ENCODE data around the gene PPIB. TPM values are rescaled to one million over a fixed set of nuclear protein-coding genes. Genes with fewer than 3 reads are reported as not detected.

PPIB gene
- total RNA-seq, 1 experiment from 2014 or later = 1,104 TPM

- DNase-seq (ENCODE audit: low spot score) = no peak
Observed at GRCh38 chr15:64158363-64159134, 4.3 kb downstream of the PPIB start.

GRCh38 chr15:64157599-64158125, 5.2 kb downstream of the PPIB start:
- DNase-seq (ENCODE audit: low spot score) = no peak

GRCh38 chr15:64156652-64157331, 6.0 kb downstream of the PPIB start:
- DNase-seq (ENCODE audit: low spot score) = no peak

GRCh38 chr15:64155802-64156651, 6.8 kb downstream of the PPIB start:
- DNase-seq (ENCODE audit: low spot score) = no peak

- DNase-seq (ENCODE audit: low spot score) = peak; percentile 77
Observed at GRCh38 chr15:64153480-64154367, 9.1 kb downstream of the PPIB start.

GRCh38 chr15:64152507-64153387, 10.1 kb downstream of the PPIB start:
- no peak for DNase-seq (ENCODE audit: low spot score)

- no peak for DNase-seq (ENCODE audit: low spot score)
Observed at GRCh38 chr15:64151727-64152506, 10.9 kb downstream of the PPIB start, which contains the start of gene SNX22. Gene SNX22, plus strand, starts transcription at chr15:64151731. Its CDS starts 45 bp downstream, at chr15:64151776.

- no peak for DNase-seq (ENCODE audit: low spot score)
Observed at GRCh38 chr15:64149893-64150578, 12.8 kb downstream of the PPIB start.

GRCh38 chr15:64149424-64149823, 13.4 kb downstream of the PPIB start:
- DNase-seq (ENCODE audit: low spot score) = no peak

- DNase-seq (ENCODE audit: low spot score) = no peak
Observed at GRCh38 chr15:64148581-64148980, 14.2 kb downstream of the PPIB start.

GRCh38 chr15:64148168-64148567, 14.7 kb downstream of the PPIB start:
- no peak for DNase-seq (ENCODE audit: low spot score)

GRCh38 chr15:64146885-64147681, 15.7 kb downstream of the PPIB start:
- DNase-seq (ENCODE audit: low spot score) = no peak

- DNase-seq (ENCODE audit: low spot score) = no peak
Observed at GRCh38 chr15:64146520-64146884, 16.3 kb downstream of the PPIB start.

GRCh38 chr15:64146041-64146440, 16.8 kb downstream of the PPIB start:
- DNase-seq (ENCODE audit: low spot score) = no peak

- no peak for DNase-seq (ENCODE audit: low spot score)
Observed at GRCh38 chr15:64144565-64145281, 18.1 kb downstream of the PPIB start.

GRCh38 chr15:64144192-64144564, 18.6 kb downstream of the PPIB start:
- no peak for DNase-seq (ENCODE audit: low spot score)

- no peak for DNase-seq (ENCODE audit: low spot score)
Observed at GRCh38 chr15:64143276-64143675, 19.5 kb downstream of the PPIB start.
